ENCODE results near the gene PBX1. TPM values are rescaled to one million over a fixed set of nuclear protein-coding genes. Genes with fewer than 3 reads are reported as not detected.

The PBX1 gene
- total RNA-seq, 1 experiment from 2014 or later = 102 TPM

DNA sequence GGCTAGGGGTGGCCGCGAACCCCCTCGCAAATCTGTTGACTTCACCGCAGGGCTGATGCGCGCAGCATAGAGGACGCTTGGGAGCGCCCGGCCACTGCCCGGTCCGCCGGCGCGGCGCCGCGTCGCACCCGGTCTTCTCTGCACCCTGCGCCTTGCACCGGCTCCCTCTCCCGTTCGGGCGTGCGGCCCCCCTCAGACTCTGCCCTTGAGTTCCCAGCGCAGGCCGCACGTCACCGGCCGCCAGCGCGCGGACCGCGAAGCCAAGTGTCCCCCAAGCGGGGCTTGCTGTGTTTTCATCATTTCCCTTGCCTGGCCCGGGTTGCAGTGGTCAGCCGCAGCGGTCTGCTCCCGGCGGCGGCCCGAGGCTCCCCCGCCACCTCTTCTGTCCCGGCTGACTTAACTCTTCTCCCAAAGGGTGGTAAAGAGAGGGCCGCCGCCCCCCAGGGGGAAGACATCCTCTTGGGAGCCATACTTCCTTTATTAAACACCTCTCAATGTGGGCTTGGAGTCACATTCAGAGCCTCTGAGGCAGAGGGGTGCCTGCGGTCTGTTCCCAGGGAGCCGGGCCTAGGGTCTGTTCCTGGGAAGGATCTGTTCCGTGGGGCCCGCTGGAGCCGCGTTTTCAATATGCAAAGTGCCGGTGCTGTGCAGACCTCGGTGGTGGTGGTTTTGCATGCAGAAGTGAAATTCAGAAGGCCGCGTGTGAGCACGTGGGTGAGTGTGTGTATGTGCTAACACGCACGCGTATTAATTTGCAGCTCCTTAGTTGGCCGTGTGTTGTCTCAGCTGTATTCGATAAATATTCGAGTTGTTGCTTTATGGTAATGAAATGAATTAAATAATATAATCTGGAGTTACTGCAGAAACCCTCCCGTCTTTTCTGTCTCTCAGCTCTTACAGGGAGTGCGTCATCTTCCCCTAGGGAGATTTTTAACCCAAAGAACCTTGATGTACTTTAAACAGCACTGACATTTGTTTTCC is 17.6 kb downstream of the PBX1 start (continued):
- TF ChIP-seq, protein P1, sequence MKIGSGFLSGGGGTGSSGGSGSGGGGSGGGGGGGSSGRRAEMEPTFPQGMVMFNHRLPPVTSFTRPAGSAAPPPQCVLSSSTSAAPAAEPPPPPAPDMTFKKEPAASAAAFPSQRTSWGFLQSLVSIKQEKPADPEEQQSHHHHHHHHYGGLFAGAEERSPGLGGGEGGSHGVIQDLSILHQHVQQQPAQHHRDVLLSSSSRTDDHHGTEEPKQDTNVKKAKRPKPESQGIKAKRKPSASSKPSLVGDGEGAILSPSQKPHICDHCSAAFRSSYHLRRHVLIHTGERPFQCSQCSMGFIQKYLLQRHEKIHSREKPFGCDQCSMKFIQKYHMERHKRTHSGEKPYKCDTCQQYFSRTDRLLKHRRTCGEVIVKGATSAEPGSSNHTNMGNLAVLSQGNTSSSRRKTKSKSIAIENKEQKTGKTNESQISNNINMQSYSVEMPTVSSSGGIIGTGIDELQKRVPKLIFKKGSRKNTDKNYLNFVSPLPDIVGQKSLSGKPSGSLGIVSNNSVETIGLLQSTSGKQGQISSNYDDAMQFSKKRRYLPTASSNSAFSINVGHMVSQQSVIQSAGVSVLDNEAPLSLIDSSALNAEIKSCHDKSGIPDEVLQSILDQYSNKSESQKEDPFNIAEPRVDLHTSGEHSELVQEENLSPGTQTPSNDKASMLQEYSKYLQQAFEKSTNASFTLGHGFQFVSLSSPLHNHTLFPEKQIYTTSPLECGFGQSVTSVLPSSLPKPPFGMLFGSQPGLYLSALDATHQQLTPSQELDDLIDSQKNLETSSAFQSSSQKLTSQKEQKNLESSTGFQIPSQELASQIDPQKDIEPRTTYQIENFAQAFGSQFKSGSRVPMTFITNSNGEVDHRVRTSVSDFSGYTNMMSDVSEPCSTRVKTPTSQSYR (CRISPR knock-in tag; IDR thresholded peaks at IDR 0.05) = 0 out of 2 replicates have a peak, but pooled peaks have one; percentile 42
- TF ChIP-seq, protein P2, sequence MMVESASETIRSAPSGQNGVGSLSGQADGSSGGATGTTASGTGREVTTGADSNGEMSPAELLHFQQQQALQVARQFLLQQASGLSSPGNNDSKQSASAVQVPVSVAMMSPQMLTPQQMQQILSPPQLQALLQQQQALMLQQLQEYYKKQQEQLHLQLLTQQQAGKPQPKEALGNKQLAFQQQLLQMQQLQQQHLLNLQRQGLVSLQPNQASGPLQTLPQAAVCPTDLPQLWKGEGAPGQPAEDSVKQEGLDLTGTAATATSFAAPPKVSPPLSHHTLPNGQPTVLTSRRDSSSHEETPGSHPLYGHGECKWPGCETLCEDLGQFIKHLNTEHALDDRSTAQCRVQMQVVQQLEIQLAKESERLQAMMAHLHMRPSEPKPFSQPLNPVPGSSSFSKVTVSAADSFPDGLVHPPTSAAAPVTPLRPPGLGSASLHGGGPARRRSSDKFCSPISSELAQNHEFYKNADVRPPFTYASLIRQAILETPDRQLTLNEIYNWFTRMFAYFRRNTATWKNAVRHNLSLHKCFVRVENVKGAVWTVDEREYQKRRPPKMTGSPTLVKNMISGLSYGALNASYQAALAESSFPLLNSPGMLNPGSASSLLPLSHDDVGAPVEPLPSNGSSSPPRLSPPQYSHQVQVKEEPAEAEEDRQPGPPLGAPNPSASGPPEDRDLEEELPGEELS (CRISPR knock-in tag; IDR thresholded peaks at IDR 0.05) = 0 out of 2 replicates have a peak, but pooled peaks have one; percentile 28
- TF ChIP-seq MYBL2 (CRISPR knock-in tag; IDR thresholded peaks at IDR 0.05) (0 out of 2 replicates have a peak, but pooled peaks have one; percentile 45), TCF7 (CRISPR knock-in tag; IDR thresholded peaks at IDR 0.05; ENCODE audit: low read depth) (no peak)

DNA sequence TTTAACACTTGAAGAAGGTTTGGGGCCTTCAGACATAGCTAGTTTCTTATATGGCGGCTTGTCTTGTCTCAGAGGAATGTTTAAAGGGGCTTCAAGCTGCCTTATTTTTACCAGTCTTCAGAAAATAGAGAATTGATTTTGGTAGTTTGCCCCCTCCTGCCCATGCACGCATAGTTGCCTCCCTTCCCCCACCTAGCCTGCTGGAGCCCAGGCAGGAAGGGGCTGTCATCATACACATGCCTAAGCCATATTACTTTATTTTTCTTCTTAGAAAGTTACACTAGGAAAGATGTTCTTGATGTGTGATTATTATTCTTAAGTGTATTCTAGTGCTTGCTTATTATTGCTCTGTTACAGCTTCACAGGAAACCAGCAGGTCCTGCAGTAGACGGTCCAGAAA is 18.3 kb downstream of the PBX1 start:
- peak overlapping the region; percentile 66 for H3K4me3 Mint-ChIP-seq
- no peak for TF ChIP-seq FOXK1 (CRISPR knock-in tag; IDR thresholded peaks at IDR 0.05)
- no peak for TF ChIP-seq JAZF1 (CRISPR knock-in tag; IDR thresholded peaks at IDR 0.05)
- TF ChIP-seq CBFB (CRISPR knock-in tag; IDR thresholded peaks at IDR 0.05; ENCODE audit: low read depth) = no peak
- TF ChIP-seq, protein P3, sequence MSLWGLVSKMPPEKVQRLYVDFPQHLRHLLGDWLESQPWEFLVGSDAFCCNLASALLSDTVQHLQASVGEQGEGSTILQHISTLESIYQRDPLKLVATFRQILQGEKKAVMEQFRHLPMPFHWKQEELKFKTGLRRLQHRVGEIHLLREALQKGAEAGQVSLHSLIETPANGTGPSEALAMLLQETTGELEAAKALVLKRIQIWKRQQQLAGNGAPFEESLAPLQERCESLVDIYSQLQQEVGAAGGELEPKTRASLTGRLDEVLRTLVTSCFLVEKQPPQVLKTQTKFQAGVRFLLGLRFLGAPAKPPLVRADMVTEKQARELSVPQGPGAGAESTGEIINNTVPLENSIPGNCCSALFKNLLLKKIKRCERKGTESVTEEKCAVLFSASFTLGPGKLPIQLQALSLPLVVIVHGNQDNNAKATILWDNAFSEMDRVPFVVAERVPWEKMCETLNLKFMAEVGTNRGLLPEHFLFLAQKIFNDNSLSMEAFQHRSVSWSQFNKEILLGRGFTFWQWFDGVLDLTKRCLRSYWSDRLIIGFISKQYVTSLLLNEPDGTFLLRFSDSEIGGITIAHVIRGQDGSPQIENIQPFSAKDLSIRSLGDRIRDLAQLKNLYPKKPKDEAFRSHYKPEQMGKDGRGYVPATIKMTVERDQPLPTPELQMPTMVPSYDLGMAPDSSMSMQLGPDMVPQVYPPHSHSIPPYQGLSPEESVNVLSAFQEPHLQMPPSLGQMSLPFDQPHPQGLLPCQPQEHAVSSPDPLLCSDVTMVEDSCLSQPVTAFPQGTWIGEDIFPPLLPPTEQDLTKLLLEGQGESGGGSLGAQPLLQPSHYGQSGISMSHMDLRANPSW (CRISPR knock-in tag; conservative IDR thresholded peaks at IDR 0.05; ENCODE audit: low read depth) = no peak
- TF ChIP-seq IRF2 (CRISPR knock-in tag; IDR thresholded peaks at IDR 0.05; ENCODE audit: borderline replicate concordance, low read depth) = no peak
- TF ChIP-seq, protein P4, sequence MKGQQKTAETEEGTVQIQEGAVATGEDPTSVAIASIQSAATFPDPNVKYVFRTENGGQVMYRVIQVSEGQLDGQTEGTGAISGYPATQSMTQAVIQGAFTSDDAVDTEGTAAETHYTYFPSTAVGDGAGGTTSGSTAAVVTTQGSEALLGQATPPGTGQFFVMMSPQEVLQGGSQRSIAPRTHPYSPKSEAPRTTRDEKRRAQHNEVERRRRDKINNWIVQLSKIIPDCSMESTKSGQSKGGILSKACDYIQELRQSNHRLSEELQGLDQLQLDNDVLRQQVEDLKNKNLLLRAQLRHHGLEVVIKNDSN (CRISPR knock-in tag; IDR thresholded peaks at IDR 0.05) = no peak
- TF ChIP-seq NFE2L1 (CRISPR knock-in tag; IDR thresholded peaks at IDR 0.05) = no peak
- TF ChIP-seq ZNF423 (CRISPR knock-in tag; IDR thresholded peaks at IDR 0.05) = no peak
- TF ChIP-seq, protein P5, sequence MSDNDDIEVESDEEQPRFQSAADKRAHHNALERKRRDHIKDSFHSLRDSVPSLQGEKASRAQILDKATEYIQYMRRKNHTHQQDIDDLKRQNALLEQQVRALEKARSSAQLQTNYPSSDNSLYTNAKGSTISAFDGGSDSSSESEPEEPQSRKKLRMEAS (CRISPR knock-in tag; IDR thresholded peaks at IDR 0.05) = no peak
- POLR2A ChIA-PET = interaction anchor here (1.3 kb wide), 1 partner anchor 19 kb away, joined by 4 read pairs; no protein-coding TSS in a partner anchor
- ATAC-seq (no peak), DNase-seq (ENCODE audit: low spot score) (no peak)
- H3K36me3 Mint-ChIP-seq = peaks cover 14% of the 10 kb centered on the region; the same call in 1 of the 2 replicates
- CTCF ChIA-PET = interaction anchor here (1.0 to 2.4 kb wide), 3 partner anchors 14 to 45 kb away, joined by 3 to 7 read pairs (median 4); no protein-coding TSS in a partner anchor
- H3K27me3 Mint-ChIP-seq (ENCODE audit: low read depth) = no peaks in the 10 kb centered on the region
- peaks cover 82% of the 10 kb centered on the region for H3K4me1 Mint-ChIP-seq
- peak overlapping the region; percentile 97 for H3K27ac Mint-ChIP-seq
- no peaks in the 10 kb centered on the region for H3K9me3 Mint-ChIP-seq
